Activated B cell treated with CpG ODN at 0.5 μM for 24 hours (primary cell): ENCODE data around the gene GAB1. TPM values are rescaled to one million over a fixed set of nuclear protein-coding genes. Genes with fewer than 3 reads are reported as not detected.

ENCODE experiments used
- ATAC-seq: fragments of 200-7000 bp; cut with Tn5 transposase; one replicate; pipeline ENCODE4 v1.10.0; 2021; ENCODE audit warnings: low read depth, mild to moderate bottlenecking, moderate library complexity
- CTCF ChIA-PET: fragments of 350-600 bp; sonication (Branson Sonifier 250); formaldehyde crosslinking; loops from one replicate; lab custom pipeline; 2021; ENCODE audit warnings: antibody characterized with exemption; lab: Charles Lee
- POLR2A ChIA-PET: fragments of 350-600 bp; sonication (Branson Sonifier 250); formaldehyde crosslinking; loops from one replicate; lab custom pipeline; 2021; ENCODE audit warnings: antibody characterized with exemption; lab: Charles Lee
- DNase-seq: peaks from one replicate; pipeline ENCODE4 v3.0.0; 2022
- H3K27ac Mint-ChIP-seq: one replicate; pipeline ENCODE4 v1.8.0; 2020; ENCODE audit warnings: mixed read lengths
- H3K27me3 Mint-ChIP-seq: one replicate; pipeline ENCODE4 v1.8.0; 2021; ENCODE audit warnings: mixed read lengths
- H3K36me3 Mint-ChIP-seq: one replicate; pipeline ENCODE4 v1.8.0; 2021; ENCODE audit warnings: low read depth, mixed read lengths
- H3K4me1 Mint-ChIP-seq: one replicate; pipeline ENCODE4 v1.8.0; 2021; ENCODE audit warnings: mixed read lengths
- H3K4me3 Mint-ChIP-seq: one replicate; pipeline ENCODE4 v1.8.0; 2020; ENCODE audit warnings: mild to moderate bottlenecking, mixed read lengths
- H3K9me3 Mint-ChIP-seq: one replicate; pipeline ENCODE4 v1.8.0; 2020; ENCODE audit warnings: mixed read lengths
- CTCF ChIP-seq: fragments of 200-600 bp; IDR thresholded peaks from one replicate; pipeline ENCODE4 v1.8.0; 2022; ENCODE audit warnings: antibody characterized with exemption, mild to moderate bottlenecking
- intact Hi-C: fragments of 100-400 bp; cut with micrococcal nuclease; formaldehyde crosslinking; loops from one replicate; pipeline ENCODE4 v1.15.1; 2024
- total RNA-seq: library from RNA; stranded (reverse); gene quantifications from 2 replicates; pipeline ENCODE4 v1.2.3, GENCODE V29; 2022

The GAB1 gene
- total RNA-seq, 1 donor from 2014 or later: 12.0 TPM

GRCh38 chr4:143451186-143451585 is 114.5 kb downstream of the GAB1 start:
- Mint-ChIP-seq H3K9me3 (no peaks in the 10 kb centered on the region), H3K4me1 (no peaks in the 10 kb centered on the region), H3K36me3 (no peaks in the 10 kb centered on the region), H3K27me3 (peaks cover 3% of the 10 kb centered on the region), H3K27ac (no peak overlapping the region), H3K4me3 (no peak overlapping the region)
- no peak for ATAC-seq
- intact Hi-C loops: no loop called here
- POLR2A ChIA-PET: no interaction called here
- no peak for TF ChIP-seq CTCF
- CTCF ChIA-PET: interaction anchor here (0.6 kb wide), 1 partner anchor 109 kb away, joined by 3 read pairs; no protein-coding TSS in a partner anchor
- DNase-seq: no peak

- DNase-seq: no peak
- no peaks in the 10 kb centered on the region for H3K4me1 Mint-ChIP-seq
- H3K27ac Mint-ChIP-seq: no peak overlapping the region
- no peak for ATAC-seq
- H3K27me3 Mint-ChIP-seq: peaks cover 3% of the 10 kb centered on the region
- no peaks in the 10 kb centered on the region for H3K9me3 Mint-ChIP-seq
- CTCF ChIA-PET: no interaction called here
- H3K4me3 Mint-ChIP-seq: no peak overlapping the region
- no peak for TF ChIP-seq CTCF
- POLR2A ChIA-PET: no interaction called here
- H3K36me3 Mint-ChIP-seq: peaks cover 5% of the 10 kb centered on the region
- intact Hi-C loops: no loop called here
These were observed 118.5 kb downstream of the GAB1 start for GRCh38 chr4:143455211-143455610.

GRCh38 chr4:143458966-143459365 is 122.3 kb downstream of the GAB1 start:
- ChIA-PET CTCF (no interaction called here), POLR2A (no interaction called here)
- ATAC-seq (no peak), DNase-seq (no peak)
- no peaks in the 10 kb centered on the region for H3K4me1 Mint-ChIP-seq
- H3K4me3 Mint-ChIP-seq: no peak overlapping the region
- H3K36me3 Mint-ChIP-seq: peaks cover 8% of the 10 kb centered on the region
- no peaks in the 10 kb centered on the region for H3K9me3 Mint-ChIP-seq
- H3K27me3 Mint-ChIP-seq: no peaks in the 10 kb centered on the region
- no peak for TF ChIP-seq CTCF
- intact Hi-C loops: no loop called here
- H3K27ac Mint-ChIP-seq: no peak overlapping the region

- peaks cover 11% of the 10 kb centered on the region for H3K36me3 Mint-ChIP-seq
- DNase-seq: no peak
- ChIA-PET POLR2A (no interaction called here), CTCF (interaction anchor here (0.9 kb wide), 1 partner anchor 98 kb away, joined by 4 read pairs; no protein-coding TSS in a partner anchor)
- H3K4me1 Mint-ChIP-seq: peaks cover 21% of the 10 kb centered on the region
- no peaks in the 10 kb centered on the region for H3K9me3 Mint-ChIP-seq
- no peaks in the 10 kb centered on the region for H3K27me3 Mint-ChIP-seq
- intact Hi-C loops: no loop called here
- peak overlapping the region; percentile 50 for H3K27ac Mint-ChIP-seq
- no peak for TF ChIP-seq CTCF
- no peak overlapping the region for H3K4me3 Mint-ChIP-seq
- peak; percentile 50 for ATAC-seq
These were observed 136.9 kb downstream of the GAB1 start for GRCh38 chr4:143473334-143474126.

GRCh38 chr4:143477487-143477886 is 140.8 kb downstream of the GAB1 start:
- Mint-ChIP-seq H3K9me3 (no peaks in the 10 kb centered on the region), H3K27ac (no peak overlapping the region), H3K27me3 (no peaks in the 10 kb centered on the region), H3K36me3 (no peaks in the 10 kb centered on the region), H3K4me1 (peaks cover 21% of the 10 kb centered on the region), H3K4me3 (no peak overlapping the region)
- no peak for TF ChIP-seq CTCF
- no peak for DNase-seq
- ATAC-seq: no peak
- ChIA-PET CTCF (interaction anchor here (1.3 kb wide), 1 partner anchor 102 kb away, joined by 3 read pairs; no protein-coding TSS in a partner anchor), POLR2A (no interaction called here)
- intact Hi-C loops: no loop called here
